22Rv1 (cell line): ENCODE results near the gene RPP14.
"Not testable (repeated sequence)": the region's sequence is repeated elsewhere in the genome, so short reads cannot be mapped to it uniquely, and the experiment has no call there.

Source experiments
- H3K27ac ChIP-seq: fragments of 450-650 bp; 2 replicates; pipeline ENCODE4 v1.5.1; 2017
- CTCF ChIP-seq: fragments of 450-650 bp; IDR thresholded peaks from 2 replicates; pipeline ENCODE4 v1.5.1; 2017; ENCODE audit warnings: mild to moderate bottlenecking
- ZFX ChIP-seq: fragments of 450-650 bp; IDR thresholded peaks from 2 replicates; pipeline ENCODE4 v1.6.1; 2017; ENCODE audit warnings: antibody characterized with exemption, borderline replicate concordance

RPP14 gene

GRCh38 chr3:58305882-58306711, at the start of gene RPP14, which contains the start of gene HTD2:
TSS of gene RPP14 (plus strand) at chr3:58306245. CDS start at chr3:58310330, 4,085 bp downstream.
TSS of gene HTD2 (plus strand) at chr3:58306520. CDS start at chr3:58317614, 11,094 bp downstream.
- peak; percentile 99 for TF ChIP-seq CTCF
- TF ChIP-seq ZFX: no peak
- H3K27ac ChIP-seq: peak within 1 kb of the TSS; percentile 89

- TF ChIP-seq ZFX: no peak
- H3K27ac ChIP-seq: no peak overlapping the region
Measured at GRCh38 chr3:58256511-58256910, 49.5 kb upstream of the RPP14 start.

GRCh38 chr3:58258392-58259055, 47.5 kb upstream of the RPP14 start:
- no peak for TF ChIP-seq ZFX
- TF ChIP-seq CTCF: no peak
- H3K27ac ChIP-seq: no peak overlapping the region

GRCh38 chr3:58260261-58260731, 45.7 kb upstream of the RPP14 start:
- no peak overlapping the region for H3K27ac ChIP-seq
- TF ChIP-seq ZFX: no peak
- TF ChIP-seq CTCF: no peak

- TF ChIP-seq CTCF: no peak
- TF ChIP-seq ZFX: no peak
- H3K27ac ChIP-seq: no peak overlapping the region
Measured at GRCh38 chr3:58260733-58261132, 45.3 kb upstream of the RPP14 start.

- no peak overlapping the region for H3K27ac ChIP-seq
- TF ChIP-seq ZFX (no peak), CTCF (no peak)
Measured at GRCh38 chr3:58261954-58262666, 43.9 kb upstream of the RPP14 start.

GRCh38 chr3:58266577-58266976, 39.5 kb upstream of the RPP14 start:
- TF ChIP-seq CTCF (no peak), ZFX (no peak)

GRCh38 chr3:58267543-58267942, 38.5 kb upstream of the RPP14 start:
- H3K27ac ChIP-seq: not testable (repeated sequence)

More at GRCh38 chr3:58266577-58266976, 39.5 kb upstream of the RPP14 start:
- H3K27ac ChIP-seq: no peak overlapping the region
